Esophagus squamous epithelium (tissue), 5 donors: ENCODE data around the gene CATSPER1. TPM values are rescaled to one million over a fixed set of nuclear protein-coding genes. Genes with fewer than 3 reads are reported as not detected.

ENCODE experiments used
- DNase-seq: peaks from one replicate; lab custom pipeline; 2025; lab: John Stamatoyannopoulos, UW
- H3K27ac ChIP-seq, 4 donors: fragments of 200-600 bp; sonication (generic); one replicate each; pipeline ENCODE4 v1.5.1; 2016 to 2019; ENCODE audit warnings: mild to moderate bottlenecking in 1 of 4
- H3K27me3 ChIP-seq, 4 donors: fragments of 200-600 bp; sonication (generic); 1 replicate in 3 of 4; 2 replicates in 1 of 4; pipeline versions ENCODE4 v1.5.1 to v1.6.0; 2017 to 2021; ENCODE audit warnings: antibody characterized with exemption in 1 of 4
- H3K36me3 ChIP-seq, 3 donors: fragments of 200-600 bp; sonication (generic); one replicate each; pipeline ENCODE4 v1.5.1; 2016 to 2019
- H3K4me1 ChIP-seq, 3 donors: fragments of 200-600 bp; sonication (generic); one replicate each; pipeline ENCODE4 v1.5.1; 2017 to 2019
- H3K4me3 ChIP-seq, 4 donors: fragments of 200-600 bp; sonication (generic); 1 replicate in 3 of 4; 2 replicates in 1 of 4; pipeline ENCODE4 v1.5.1; 2016 to 2019; ENCODE audit warnings: mild to moderate bottlenecking in 2 of 4, moderate library complexity in 1 of 4
- H3K9me3 ChIP-seq, 3 donors: fragments of 200-600 bp; sonication (generic); one replicate each; pipeline ENCODE4 v1.5.1; 2016 to 2019
- CTCF ChIP-seq, 6 experiments: fragments of 450-650 bp in 4 of 6; fragments of 200-600 bp in 2 of 6; sonication (generic) in 2 of 6; IDR thresholded peaks; one replicate each; pipeline ENCODE4 v1.5.1; 2016 to 2019; ENCODE audit warnings: antibody characterized with exemption in 6 of 6, mild to moderate bottlenecking in 4 of 6, moderate library complexity in 4 of 6
- POLR2A ChIP-seq, 4 donors: fragments of 450-650 bp; IDR thresholded peaks; one replicate each; pipeline ENCODE4 v1.6.1; 2017; ENCODE audit warnings: antibody characterized with exemption in 4 of 4, mild to moderate bottlenecking in 4 of 4, moderate library complexity in 3 of 4
- WGBS, 2 donors: methylation state at CpG; one replicate each; pipeline ENCODE4 v1.1.5; 2018; 5-methylcytosine and 5-hydroxymethylcytosine counted together
- intact Hi-C: fragments of 100-400 bp; cut with DNase I; formaldehyde crosslinking; loops from one replicate; pipeline ENCODE4 v1.15.0; 2022
- total RNA-seq, 4 donors: library from RNA; depleted of rRNA; stranded (reverse); fragments of >200 nt; gene quantifications; one replicate each; pipeline ENCODE4 v1.1.0, GENCODE V29; 2016
- donor health status: DM: yes; HTN: yes; CAD: no.

CATSPER1 gene
- total RNA-seq, 4 donors from 2014 or later, result not detected

DNA sequence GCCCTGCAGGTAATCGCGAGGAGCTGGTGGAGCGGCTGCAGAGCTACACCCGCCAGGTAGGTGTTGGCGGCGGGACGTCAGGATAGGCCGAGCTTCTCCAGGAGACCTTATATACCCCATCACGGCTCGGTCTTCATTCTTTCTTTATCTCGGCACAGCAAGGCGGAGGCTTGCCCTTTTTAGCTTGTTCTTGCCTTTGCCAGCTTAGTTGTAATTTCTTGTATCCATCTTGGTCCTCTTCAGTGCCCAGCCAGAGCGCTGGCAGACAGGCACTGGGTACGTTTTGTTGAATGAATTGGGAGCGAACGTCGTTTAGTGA lies 26.3 kb upstream of the CATSPER1 start:
- Histone ChIP-seq H3K27me3 (peaks cover 0 to 20% (median 3%) of the 10 kb centered on the region in 4 donors), H3K9me3 (no peaks in the 10 kb centered on the region), H3K27ac (peak overlapping the region; percentile 87 to 92 (median 92)), H3K4me1 (peaks cover 15 to 53% (median 18%) of the 10 kb centered on the region in 3 donors), H3K4me3 (peak overlapping the region; percentile 88 to 99 (median 94)), H3K36me3 (peaks cover 18 to 46% (median 29%) of the 10 kb centered on the region in 3 donors)
- TF ChIP-seq CTCF (IDR thresholded peaks at IDR 0.05), result no peak
- no peak for TF ChIP-seq POLR2A (IDR thresholded peaks at IDR 0.05)
- WGBS, 2 donors, result 1 to 4% methylated on average over 16 to 17 of the region's 17 CpGs
- DNase-seq, result no peak
- intact Hi-C loops, result no loop called here

GRCh38 chr11:66051766-66052663 lies 25.7 kb upstream of the CATSPER1 start, which contains the start of gene SF3B2:
SF3B2 (plus strand) TSS chr11:66052364; CDS start chr11:66052385, 21 bp downstream.
- Histone ChIP-seq H3K27ac (peak within 1 kb of the TSS; percentile 87 to 92 (median 92)), H3K36me3 (peaks cover 13 to 40% (median 23%) of the 10 kb centered on the region in 3 donors), H3K4me1 (peaks cover 15 to 53% (median 18%) of the 10 kb centered on the region in 3 donors), H3K27me3 (peaks cover 0 to 26% (median 3%) of the 10 kb centered on the region in 4 donors), H3K4me3 (peak within 1 kb of the TSS; percentile 88 to 99 (median 94)), H3K9me3 (no peaks in the 10 kb centered on the region)
- peak; percentile 93 for DNase-seq
- intact Hi-C loops, result no loop called here
- 0 to 2% methylated on average over 6 to 10 of the region's 84 CpGs for WGBS, 2 donors
- TF ChIP-seq CTCF (IDR thresholded peaks at IDR 0.05), result peak in 1 of 6 experiments; percentile 37
- peak in 3 of 4 donors; percentile 16 to 60 (median 27) for TF ChIP-seq POLR2A (IDR thresholded peaks at IDR 0.05)

- intact Hi-C loops, result no loop called here
Measured at GRCh38 chr11:66051371-66051765, 25.1 kb upstream of the CATSPER1 start.

GRCh38 chr11:66050581-66051231 lies 24.4 kb upstream of the CATSPER1 start:
- peak overlapping the region; percentile 87 to 92 (median 92) for H3K27ac ChIP-seq
- intact Hi-C loops, result no loop called here
- DNase-seq, result no peak
- TF ChIP-seq POLR2A (IDR thresholded peaks at IDR 0.05) (no peak), CTCF (IDR thresholded peaks at IDR 0.05) (no peak)
- peaks cover 15 to 50% (median 18%) of the 10 kb centered on the region in 3 donors for H3K4me1 ChIP-seq
- H3K36me3 ChIP-seq, result peaks cover 7 to 27% (median 12%) of the 10 kb centered on the region in 3 donors
- H3K4me3 ChIP-seq, result no peak overlapping the region
- peaks cover 0 to 39% (median 3%) of the 10 kb centered on the region in 4 donors for H3K27me3 ChIP-seq
- H3K9me3 ChIP-seq, result no peaks in the 10 kb centered on the region
- 84 to 94% methylated on average over 4 of the region's 5 CpGs for WGBS, 2 donors

More at GRCh38 chr11:66051371-66051765, 25.1 kb upstream of the CATSPER1 start:
- 16 to 30% methylated on average over 12 of the region's 12 CpGs for WGBS, 2 donors
- DNase-seq, result no peak
- Histone ChIP-seq H3K4me3 (peak overlapping the region; percentile 88 to 99 (median 94)), H3K9me3 (no peaks in the 10 kb centered on the region), H3K4me1 (peaks cover 15 to 53% (median 18%) of the 10 kb centered on the region in 3 donors), H3K36me3 (peaks cover 7 to 33% (median 17%) of the 10 kb centered on the region in 3 donors), H3K27ac (peak overlapping the region; percentile 87 to 92 (median 92)), H3K27me3 (peaks cover 0 to 33% (median 3%) of the 10 kb centered on the region in 4 donors)
- TF ChIP-seq CTCF (IDR thresholded peaks at IDR 0.05) (no peak), POLR2A (IDR thresholded peaks at IDR 0.05) (no peak)
